Loucy (cell line): ENCODE results near the gene ACSBG1.
A peak's percentile ranks its signal among the peaks of the same experiment; 100 is the strongest.

ENCODE experiments used
- H2AFZ ChIP-seq: fragments of 200-600 bp; sonication (generic); 2 replicates; pipeline ENCODE4 v1.6.0; 2016; ENCODE audit warnings: antibody characterized with exemption, mild to moderate bottlenecking, low read length, moderate library complexity
- H3F3A ChIP-seq: fragments of 200-600 bp; 2 replicates; pipeline ENCODE4 v1.6.0; 2016; ENCODE audit warnings: antibody characterized with exemption, low read depth, mild to moderate bottlenecking
- H3K27me3 ChIP-seq: fragments of 200-600 bp; sonication (generic); 2 replicates; pipeline ENCODE4 v1.6.1; 2014; ENCODE audit warnings: low read length, mild to moderate bottlenecking; ENCODE audit not compliant: insufficient read depth, poor library complexity, severe bottlenecking
- H3K36me3 ChIP-seq: fragments of 200-600 bp; sonication (generic); 2 replicates; pipeline ENCODE4 v1.6.1; 2016; ENCODE audit warnings: low read length; ENCODE audit not compliant: insufficient read depth
- H3K4me1 ChIP-seq: fragments of 200-600 bp; sonication (generic); 2 replicates; pipeline ENCODE4 v1.5.1; 2014; ENCODE audit warnings: low read length, mild to moderate bottlenecking; ENCODE audit not compliant: insufficient read depth, poor library complexity, severe bottlenecking
- H3K4me2 ChIP-seq: fragments of 200-600 bp; sonication (generic); 2 replicates; pipeline ENCODE4 v1.6.0; 2014; ENCODE audit warnings: antibody characterized with exemption, low read length, low read depth, mild to moderate bottlenecking; ENCODE audit not compliant: poor library complexity, severe bottlenecking
- H3K4me3 ChIP-seq: fragments of 200-600 bp; sonication (generic); 2 replicates; pipeline ENCODE4 v1.5.1; 2014; ENCODE audit warnings: low read length, mild to moderate bottlenecking, mixed read lengths; ENCODE audit not compliant: poor library complexity, severe bottlenecking
- H3K79me2 ChIP-seq: fragments of 200-600 bp; sonication (generic); 2 replicates; pipeline ENCODE4 v1.6.1; 2014; ENCODE audit warnings: low read length; ENCODE audit not compliant: insufficient read depth
- H3K9ac ChIP-seq: fragments of 200-600 bp; sonication (generic); 2 replicates; pipeline ENCODE4 v1.6.0; 2014; ENCODE audit warnings: mild to moderate bottlenecking, low read depth, low read length, moderate library complexity; ENCODE audit not compliant: poor library complexity, severe bottlenecking
- H3K9me2 ChIP-seq: fragments of 200-600 bp; sonication (generic); replicated peaks from 2 replicates; pipeline ENCODE4 v1.6.1; 2016; ENCODE audit warnings: low read depth, low read length, mixed read lengths
- H3K9me3 ChIP-seq: fragments of 200-600 bp; sonication (generic); 2 replicates; pipeline ENCODE4 v1.6.1; 2014; ENCODE audit warnings: mild to moderate bottlenecking, antibody characterized with exemption, low read length, low read depth; ENCODE audit not compliant: insufficient read depth
- H4K20me1 ChIP-seq: fragments of 200-600 bp; sonication (generic); 2 replicates; pipeline ENCODE4 v1.6.0; 2014; ENCODE audit warnings: antibody characterized with exemption, low read length, mild to moderate bottlenecking; ENCODE audit not compliant: insufficient read depth, poor library complexity, severe bottlenecking
- CTCF ChIP-seq: fragments of 200-600 bp; sonication (generic); conservative IDR thresholded peaks from 2 replicates; pipeline ENCODE4 v1.5.1; 2014; ENCODE audit warnings: mild to moderate bottlenecking, antibody characterized with exemption, low read length
- EZH2phosphoT487 ChIP-seq: fragments of 200-600 bp; IDR thresholded peaks from 2 replicates; pipeline ENCODE4 v1.6.1; 2018; ENCODE audit warnings: antibody characterized with exemption, mild to moderate bottlenecking, moderate library complexity, borderline replicate concordance

The ACSBG1 gene

GRCh38 chr15:78261062-78261461, 26.7 kb upstream of the ACSBG1 start:
- H3K9me3 ChIP-seq, result no peaks in the 10 kb centered on the region
- no peak overlapping the region for H3K4me3 ChIP-seq
- H3K36me3 ChIP-seq, result no peaks in the 10 kb centered on the region
- no peaks in the 10 kb centered on the region for H4K20me1 ChIP-seq
- TF ChIP-seq CTCF (no peak), EZH2phosphoT487 (no peak)
- no peaks in the 10 kb centered on the region for H3K27me3 ChIP-seq
- H3K4me2 ChIP-seq, result no peak overlapping the region
- H3K9me2 ChIP-seq, result no peaks in the 10 kb centered on the region
- no peak overlapping the region for H3K9ac ChIP-seq
- no peaks in the 10 kb centered on the region for H3K4me1 ChIP-seq
- H3F3A ChIP-seq, result no peaks in the 10 kb centered on the region
- no peak overlapping the region for H2AFZ ChIP-seq
- H3K79me2 ChIP-seq, result no peaks in the 10 kb centered on the region

- Histone ChIP-seq H3K36me3 (no peaks in the 10 kb centered on the region), H3K9me2 (no peaks in the 10 kb centered on the region), H3F3A (no peaks in the 10 kb centered on the region), H3K79me2 (no peaks in the 10 kb centered on the region), H2AFZ (peak overlapping the region; percentile 83), H4K20me1 (no peaks in the 10 kb centered on the region), H3K27me3 (no peaks in the 10 kb centered on the region), H3K9me3 (no peaks in the 10 kb centered on the region), H3K4me1 (no peaks in the 10 kb centered on the region), H3K4me3 (no peak overlapping the region), H3K4me2 (no peak overlapping the region), H3K9ac (no peak overlapping the region)
- no peak for TF ChIP-seq CTCF
- TF ChIP-seq EZH2phosphoT487, result no peak
These were observed 26.1 kb upstream of the ACSBG1 start for GRCh38 chr15:78260489-78260888.

GRCh38 chr15:78259232-78259631, 24.9 kb upstream of the ACSBG1 start:
- H3K4me2 ChIP-seq, result no peak overlapping the region
- H3F3A ChIP-seq, result no peaks in the 10 kb centered on the region
- H3K4me1 ChIP-seq, result no peaks in the 10 kb centered on the region
- H3K4me3 ChIP-seq, result no peak overlapping the region
- TF ChIP-seq EZH2phosphoT487, result no peak
- TF ChIP-seq CTCF, result no peak
- H3K9me3 ChIP-seq, result no peaks in the 10 kb centered on the region
- H4K20me1 ChIP-seq, result no peaks in the 10 kb centered on the region
- H3K9ac ChIP-seq, result no peak overlapping the region
- peak overlapping the region; percentile 36; the same call in 1 of the 2 replicates for H2AFZ ChIP-seq
- no peaks in the 10 kb centered on the region for H3K27me3 ChIP-seq
- no peaks in the 10 kb centered on the region for H3K36me3 ChIP-seq
- H3K9me2 ChIP-seq, result no peaks in the 10 kb centered on the region
- H3K79me2 ChIP-seq, result no peaks in the 10 kb centered on the region
